ENCODE data around the gene CCDC81. TPM values are rescaled to one million over a fixed set of nuclear protein-coding genes. Genes with fewer than 3 reads are reported as not detected.
"Not testable (repeated sequence)": the region's sequence is repeated elsewhere in the genome, so short reads cannot be mapped to it uniquely, and the experiment has no call there.

The CCDC81 gene
- total RNA-seq, 2 donors from 2014 or later = 2.0 to 21.4 TPM

GRCh38 chr11:86415026-86415425, 40.3 kb downstream of the CCDC81 start:
- ATAC-seq (ENCODE audit: insufficient number of reproducible peaks, low FRiP score, low read depth) = no peak
- Histone ChIP-seq H3K4me3 (no peak overlapping the region), H3K4me1 (ENCODE audit: control insufficient read depth in 1 of 2, low read depth in 2 of 2) (no peaks in the 10 kb centered on the region)

GRCh38 chr11:86416494-86416893, 41.8 kb downstream of the CCDC81 start:
- Histone ChIP-seq H3K27me3 (replicated peaks; ENCODE audit: insufficient read depth) (no peaks in the 10 kb centered on the region), H3K27ac (no peak overlapping the region), H3K36me3 (no peaks in the 10 kb centered on the region), H3K9me3 (no peaks in the 10 kb centered on the region), H3K4me3 (no peak overlapping the region), H3K4me1 (ENCODE audit: control insufficient read depth in 1 of 2, low read depth in 2 of 2) (no peaks in the 10 kb centered on the region)
- ATAC-seq (ENCODE audit: insufficient number of reproducible peaks, low FRiP score, low read depth) (no peak), DNase-seq (ENCODE audit: low spot score) (no peak)
- TF ChIP-seq CTCF (IDR thresholded peaks at IDR 0.05) = no peak

More at GRCh38 chr11:86415026-86415425, 40.3 kb downstream of the CCDC81 start:
- Histone ChIP-seq H3K27me3 (replicated peaks; ENCODE audit: insufficient read depth) (no peaks in the 10 kb centered on the region), H3K9me3 (no peaks in the 10 kb centered on the region), H3K27ac (no peak overlapping the region), H3K36me3 (no peaks in the 10 kb centered on the region)
- DNase-seq (ENCODE audit: low spot score) = no peak
- TF ChIP-seq CTCF (IDR thresholded peaks at IDR 0.05) = no peak

- H3K9me3 ChIP-seq; ATAC-seq (ENCODE audit: insufficient number of reproducible peaks, low FRiP score, low read depth); H3K27ac ChIP-seq; H3K4me1 ChIP-seq (ENCODE audit: control insufficient read depth in 1 of 2, low read depth in 2 of 2); H3K4me3 ChIP-seq; H3K27me3 ChIP-seq (replicated peaks; ENCODE audit: insufficient read depth); H3K36me3 ChIP-seq; DNase-seq (ENCODE audit: low spot score): not testable (repeated sequence)
Measured at GRCh38 chr11:86416951-86417350, 42.3 kb downstream of the CCDC81 start.

GRCh38 chr11:86418106-86418505, 43.4 kb downstream of the CCDC81 start:
- Histone ChIP-seq H3K27ac (no peak overlapping the region), H3K4me3 (no peak overlapping the region), H3K36me3 (no peaks in the 10 kb centered on the region), H3K27me3 (replicated peaks; ENCODE audit: insufficient read depth) (no peaks in the 10 kb centered on the region), H3K9me3 (no peaks in the 10 kb centered on the region), H3K4me1 (ENCODE audit: control insufficient read depth in 1 of 2, low read depth in 2 of 2) (no peaks in the 10 kb centered on the region)
- ATAC-seq (ENCODE audit: insufficient number of reproducible peaks, low FRiP score, low read depth) (no peak), DNase-seq (ENCODE audit: low spot score) (no peak)
- no peak for TF ChIP-seq CTCF (IDR thresholded peaks at IDR 0.05)

GRCh38 chr11:86418513-86418912, 43.8 kb downstream of the CCDC81 start:
- Histone ChIP-seq H3K27me3 (replicated peaks; ENCODE audit: insufficient read depth) (no peaks in the 10 kb centered on the region), H3K36me3 (no peaks in the 10 kb centered on the region), H3K9me3 (no peaks in the 10 kb centered on the region), H3K27ac (no peak overlapping the region), H3K4me3 (no peak overlapping the region), H3K4me1 (ENCODE audit: control insufficient read depth in 1 of 2, low read depth in 2 of 2) (no peaks in the 10 kb centered on the region)
- DNase-seq (ENCODE audit: low spot score) = no peak
- TF ChIP-seq CTCF (IDR thresholded peaks at IDR 0.05) = no peak
- no peak for ATAC-seq (ENCODE audit: insufficient number of reproducible peaks, low FRiP score, low read depth)

- Histone ChIP-seq H3K9me3 (no peaks in the 10 kb centered on the region), H3K4me3 (no peak overlapping the region), H3K36me3 (no peaks in the 10 kb centered on the region), H3K27me3 (replicated peaks; ENCODE audit: insufficient read depth) (no peaks in the 10 kb centered on the region), H3K4me1 (ENCODE audit: control insufficient read depth in 1 of 2, low read depth in 2 of 2) (no peaks in the 10 kb centered on the region), H3K27ac (no peak overlapping the region)
- TF ChIP-seq CTCF (IDR thresholded peaks at IDR 0.05) = no peak
- no peak for ATAC-seq (ENCODE audit: insufficient number of reproducible peaks, low FRiP score, low read depth)
- no peak for DNase-seq (ENCODE audit: low spot score)
Measured at GRCh38 chr11:86418917-86419316, 44.2 kb downstream of the CCDC81 start.
